ENCODE results near the gene SYT11. TPM values are rescaled to one million over a fixed set of nuclear protein-coding genes. Genes with fewer than 3 reads are reported as not detected.
A peak's percentile ranks its signal among the peaks of the same experiment; 100 is the strongest.

Gene SYT11
- total and polyA plus RNA-seq, 9 of the 15 experiments (the other 6 are each of a cell fraction or from before 2014, with no cell fraction given) = 0.05 to 0.18 (median 0.11) TPM

- TF ChIP-seq, protein P1, sequence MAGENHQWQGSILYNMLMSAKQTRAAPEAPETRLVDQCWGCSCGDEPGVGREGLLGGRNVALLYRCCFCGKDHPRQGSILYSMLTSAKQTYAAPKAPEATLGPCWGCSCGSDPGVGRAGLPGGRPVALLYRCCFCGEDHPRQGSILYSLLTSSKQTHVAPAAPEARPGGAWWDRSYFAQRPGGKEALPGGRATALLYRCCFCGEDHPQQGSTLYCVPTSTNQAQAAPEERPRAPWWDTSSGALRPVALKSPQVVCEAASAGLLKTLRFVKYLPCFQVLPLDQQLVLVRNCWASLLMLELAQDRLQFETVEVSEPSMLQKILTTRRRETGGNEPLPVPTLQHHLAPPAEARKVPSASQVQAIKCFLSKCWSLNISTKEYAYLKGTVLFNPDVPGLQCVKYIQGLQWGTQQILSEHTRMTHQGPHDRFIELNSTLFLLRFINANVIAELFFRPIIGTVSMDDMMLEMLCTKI (IDR thresholded peaks at IDR 0.05; ENCODE audit: partially characterized antibody) = no peak
- TF ChIP-seq NKRF (IDR thresholded peaks at IDR 0.05; ENCODE audit: borderline replicate concordance) = no peak
- TF ChIP-seq CTBP1 (IDR thresholded peaks at IDR 0.05; ENCODE audit: borderline replicate concordance) = peak; percentile 29; the same call in 1 of the 2 replicates
- TF ChIP-seq CREBBP (IDR thresholded peaks at IDR 0.05; ENCODE audit: low read depth, low read length) = no peak
- TF ChIP-seq, protein P2, sequence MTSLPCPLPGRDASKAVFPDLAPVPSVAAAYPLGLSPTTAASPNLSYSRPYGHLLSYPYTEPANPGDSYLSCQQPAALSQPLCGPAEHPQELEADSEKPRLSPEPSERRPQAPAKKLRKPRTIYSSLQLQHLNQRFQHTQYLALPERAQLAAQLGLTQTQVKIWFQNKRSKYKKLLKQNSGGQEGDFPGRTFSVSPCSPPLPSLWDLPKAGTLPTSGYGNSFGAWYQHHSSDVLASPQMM (CRISPR knock-in tag; IDR thresholded peaks at IDR 0.05) = no peak
- no peak for TF ChIP-seq HES1 (IDR thresholded peaks at IDR 0.05; ENCODE audit: low read depth)
- no peak for TF ChIP-seq KHSRP (IDR thresholded peaks at IDR 0.05)
- peak; percentile 91 for TF ChIP-seq ARID1B (IDR thresholded peaks at IDR 0.05)
- TF ChIP-seq, protein P3, sequence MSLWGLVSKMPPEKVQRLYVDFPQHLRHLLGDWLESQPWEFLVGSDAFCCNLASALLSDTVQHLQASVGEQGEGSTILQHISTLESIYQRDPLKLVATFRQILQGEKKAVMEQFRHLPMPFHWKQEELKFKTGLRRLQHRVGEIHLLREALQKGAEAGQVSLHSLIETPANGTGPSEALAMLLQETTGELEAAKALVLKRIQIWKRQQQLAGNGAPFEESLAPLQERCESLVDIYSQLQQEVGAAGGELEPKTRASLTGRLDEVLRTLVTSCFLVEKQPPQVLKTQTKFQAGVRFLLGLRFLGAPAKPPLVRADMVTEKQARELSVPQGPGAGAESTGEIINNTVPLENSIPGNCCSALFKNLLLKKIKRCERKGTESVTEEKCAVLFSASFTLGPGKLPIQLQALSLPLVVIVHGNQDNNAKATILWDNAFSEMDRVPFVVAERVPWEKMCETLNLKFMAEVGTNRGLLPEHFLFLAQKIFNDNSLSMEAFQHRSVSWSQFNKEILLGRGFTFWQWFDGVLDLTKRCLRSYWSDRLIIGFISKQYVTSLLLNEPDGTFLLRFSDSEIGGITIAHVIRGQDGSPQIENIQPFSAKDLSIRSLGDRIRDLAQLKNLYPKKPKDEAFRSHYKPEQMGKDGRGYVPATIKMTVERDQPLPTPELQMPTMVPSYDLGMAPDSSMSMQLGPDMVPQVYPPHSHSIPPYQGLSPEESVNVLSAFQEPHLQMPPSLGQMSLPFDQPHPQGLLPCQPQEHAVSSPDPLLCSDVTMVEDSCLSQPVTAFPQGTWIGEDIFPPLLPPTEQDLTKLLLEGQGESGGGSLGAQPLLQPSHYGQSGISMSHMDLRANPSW (CRISPR knock-in tag; IDR thresholded peaks at IDR 0.05) = no peak
- TF ChIP-seq, protein P4, sequence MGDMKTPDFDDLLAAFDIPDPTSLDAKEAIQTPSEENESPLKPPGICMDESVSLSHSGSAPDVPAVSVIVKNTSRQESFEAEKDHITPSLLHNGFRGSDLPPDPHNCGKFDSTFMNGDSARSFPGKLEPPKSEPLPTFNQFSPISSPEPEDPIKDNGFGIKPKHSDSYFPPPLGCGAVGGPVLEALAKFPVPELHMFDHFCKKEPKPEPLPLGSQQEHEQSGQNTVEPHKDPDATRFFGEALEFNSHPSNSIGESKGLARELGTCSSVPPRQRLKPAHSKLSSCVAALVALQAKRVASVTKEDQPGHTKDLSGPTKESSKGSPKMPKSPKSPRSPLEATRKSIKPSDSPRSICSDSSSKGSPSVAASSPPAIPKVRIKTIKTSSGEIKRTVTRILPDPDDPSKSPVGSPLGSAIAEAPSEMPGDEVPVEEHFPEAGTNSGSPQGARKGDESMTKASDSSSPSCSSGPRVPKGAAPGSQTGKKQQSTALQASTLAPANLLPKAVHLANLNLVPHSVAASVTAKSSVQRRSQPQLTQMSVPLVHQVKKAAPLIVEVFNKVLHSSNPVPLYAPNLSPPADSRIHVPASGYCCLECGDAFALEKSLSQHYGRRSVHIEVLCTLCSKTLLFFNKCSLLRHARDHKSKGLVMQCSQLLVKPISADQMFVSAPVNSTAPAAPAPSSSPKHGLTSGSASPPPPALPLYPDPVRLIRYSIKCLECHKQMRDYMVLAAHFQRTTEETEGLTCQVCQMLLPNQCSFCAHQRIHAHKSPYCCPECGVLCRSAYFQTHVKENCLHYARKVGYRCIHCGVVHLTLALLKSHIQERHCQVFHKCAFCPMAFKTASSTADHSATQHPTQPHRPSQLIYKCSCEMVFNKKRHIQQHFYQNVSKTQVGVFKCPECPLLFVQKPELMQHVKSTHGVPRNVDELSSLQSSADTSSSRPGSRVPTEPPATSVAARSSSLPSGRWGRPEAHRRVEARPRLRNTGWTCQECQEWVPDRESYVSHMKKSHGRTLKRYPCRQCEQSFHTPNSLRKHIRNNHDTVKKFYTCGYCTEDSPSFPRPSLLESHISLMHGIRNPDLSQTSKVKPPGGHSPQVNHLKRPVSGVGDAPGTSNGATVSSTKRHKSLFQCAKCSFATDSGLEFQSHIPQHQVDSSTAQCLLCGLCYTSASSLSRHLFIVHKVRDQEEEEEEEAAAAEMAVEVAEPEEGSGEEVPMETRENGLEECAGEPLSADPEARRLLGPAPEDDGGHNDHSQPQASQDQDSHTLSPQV (IDR thresholded peaks at IDR 0.05) = no peak
Observed at GRCh38 chr1:155900161-155900560, 40.8 kb downstream of the SYT11 start (continued).
